CMK (cell line): ENCODE results near the gene ZBTB32.
A peak's percentile ranks its signal among the peaks of the same experiment; 100 is the strongest.

Experiments
- DNase-seq: peaks from one replicate; pipeline ENCODE4 v3.0.0-alpha.2; 2010; ENCODE audit warnings: low read depth

Gene ZBTB32

GRCh38 chr19:35695895-35696422 lies 8.4 kb upstream of the ZBTB32 start:
- DNase-seq = no peak

- no peak for DNase-seq
Measured at GRCh38 chr19:35696835-35697234, 7.5 kb upstream of the ZBTB32 start.

DNA sequence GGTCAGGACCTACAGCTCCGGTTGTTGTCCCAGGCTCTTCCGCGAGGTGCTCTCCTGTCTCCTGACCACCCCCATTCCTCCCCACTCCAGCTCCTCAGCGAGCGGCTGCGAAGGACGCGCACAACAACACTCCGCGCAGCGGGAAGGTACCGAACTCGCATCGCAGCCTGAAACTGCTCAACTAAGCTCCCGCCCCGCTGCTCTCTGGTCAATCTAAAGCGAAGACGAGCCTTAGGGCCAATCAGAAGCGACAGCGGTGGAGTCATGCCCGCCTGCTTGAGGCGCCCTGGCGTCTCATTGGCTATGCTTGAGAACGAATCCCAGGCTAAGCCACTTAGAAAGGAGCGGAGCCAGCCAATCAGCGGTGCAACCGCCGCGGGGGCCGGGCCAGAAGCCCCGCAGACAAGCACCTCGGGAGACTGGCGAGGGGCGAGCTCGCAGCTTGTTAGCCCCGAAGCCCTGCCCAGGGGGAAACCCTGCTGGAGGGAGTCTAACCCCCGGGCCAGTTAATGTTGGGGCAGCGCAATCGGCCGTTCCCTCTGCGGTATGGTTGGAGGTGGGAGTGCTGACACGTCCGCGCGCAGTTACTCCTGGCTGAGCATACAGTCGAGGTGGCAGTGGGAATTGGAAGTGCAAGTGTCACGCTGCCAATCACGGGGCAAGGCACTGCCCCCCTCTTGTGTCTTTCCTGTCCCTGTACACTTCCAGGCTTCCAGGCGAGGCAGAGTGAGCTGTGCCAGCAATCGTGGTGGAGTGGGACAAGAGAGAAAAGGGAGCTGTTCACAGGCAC lies 1.9 kb upstream of the ZBTB32 start:
- peak; percentile 93 for DNase-seq

DNA sequence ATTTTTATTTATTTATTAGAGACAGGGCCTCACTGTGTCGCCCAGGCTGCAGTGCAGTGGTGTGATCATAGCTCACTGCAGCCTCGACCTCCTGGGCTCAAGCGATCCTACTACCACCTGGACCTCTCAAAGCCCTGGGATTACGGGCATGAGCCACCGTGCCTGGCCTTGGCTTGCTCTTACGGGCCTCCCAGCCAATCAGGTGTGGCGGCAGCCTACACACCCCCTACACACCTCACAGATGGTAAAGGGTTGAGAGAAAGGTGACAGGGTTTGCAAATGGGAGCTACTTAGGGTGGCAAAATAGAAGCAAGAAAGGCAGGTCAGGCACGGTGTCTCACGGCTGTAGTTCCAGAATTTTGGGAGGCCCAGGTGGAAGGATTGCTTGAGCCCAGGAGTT lies 1.0 kb upstream of the ZBTB32 start:
- no peak for DNase-seq

- no peak for DNase-seq
Measured at GRCh38 chr19:35708391-35708790, 4.0 kb downstream of the ZBTB32 start.

- DNase-seq = no peak
Measured at GRCh38 chr19:35710784-35711723, 6.7 kb downstream of the ZBTB32 start.

DNA sequence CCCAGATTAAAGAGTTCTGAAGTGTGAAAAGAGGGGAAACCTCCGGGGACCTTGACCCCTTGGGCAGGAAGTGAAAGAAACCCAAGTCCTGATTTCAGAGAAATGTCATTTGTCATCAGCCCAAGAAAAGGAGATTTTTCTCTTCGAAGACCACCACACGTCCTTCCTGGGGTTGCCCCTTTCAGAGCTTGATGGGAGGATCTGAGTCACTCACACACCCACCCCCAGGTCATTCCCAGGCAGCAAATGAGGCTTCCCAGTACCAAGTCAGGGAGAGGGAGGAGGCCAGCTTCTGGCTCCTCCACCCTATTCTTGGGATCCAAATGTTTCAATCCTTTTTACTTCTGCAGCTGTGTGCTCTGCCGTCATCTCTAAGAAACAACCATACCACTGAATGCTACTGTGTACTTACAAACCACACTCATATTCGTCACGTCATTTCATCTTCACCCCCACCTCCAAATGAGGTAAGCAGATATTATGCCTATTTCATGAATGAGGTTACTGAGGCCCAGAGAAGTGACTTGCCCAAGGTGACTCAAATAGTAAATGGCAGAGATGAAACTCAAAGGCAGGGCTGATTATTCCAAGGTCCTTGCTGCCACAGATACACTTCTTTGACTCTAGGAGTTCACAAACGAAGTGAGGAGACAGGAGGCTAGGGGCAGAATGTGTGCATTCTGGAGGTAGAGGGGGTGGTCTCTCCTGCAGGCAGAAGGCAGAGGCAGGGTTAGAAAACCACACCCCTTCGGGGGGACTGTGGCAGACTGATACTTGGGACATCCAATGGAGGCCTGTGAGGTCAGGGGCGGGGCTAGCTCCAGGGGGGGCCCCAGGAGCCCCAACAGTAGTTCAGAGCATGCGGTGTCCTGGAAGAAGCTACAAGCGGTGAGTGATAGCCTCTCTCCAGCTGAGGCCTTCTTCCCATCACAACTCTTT lies 8.5 kb downstream of the ZBTB32 start:
- DNase-seq = no peak

GRCh38 chr19:35713506-35713850 lies 9.1 kb downstream of the ZBTB32 start:
- DNase-seq = no peak

DNA sequence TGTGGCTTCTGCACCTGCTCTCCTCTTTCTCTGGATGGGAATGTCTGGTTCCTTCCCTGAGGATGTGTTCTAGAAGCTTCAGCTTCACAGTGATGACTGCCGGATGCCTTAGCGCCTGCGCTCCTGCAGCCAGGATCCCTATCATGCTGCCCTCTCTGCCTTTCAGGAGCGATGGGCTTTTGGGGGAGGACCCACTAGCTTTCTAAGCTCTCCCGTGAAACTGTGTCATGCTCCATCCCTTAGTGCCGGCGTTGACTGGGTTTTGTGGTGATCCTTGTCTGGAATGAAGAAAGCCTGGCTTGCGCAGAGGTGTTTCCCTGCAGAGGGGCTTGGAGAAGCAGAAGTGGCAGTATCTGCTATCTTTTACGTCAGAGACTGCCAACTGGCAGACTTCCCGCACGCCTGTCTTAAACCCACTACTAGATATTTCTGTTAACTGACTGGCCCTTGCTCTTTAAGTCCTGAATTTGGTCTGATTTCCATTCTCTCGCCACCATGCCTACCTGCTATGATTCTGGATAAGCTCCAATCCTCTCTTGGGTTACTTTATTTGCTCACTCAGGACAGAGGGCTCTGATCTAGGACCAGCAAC lies 9.6 kb downstream of the ZBTB32 start:
- no peak for DNase-seq

- no peak for DNase-seq
Measured at GRCh38 chr19:35714601-35715354, 10.4 kb downstream of the ZBTB32 start.

DNA sequence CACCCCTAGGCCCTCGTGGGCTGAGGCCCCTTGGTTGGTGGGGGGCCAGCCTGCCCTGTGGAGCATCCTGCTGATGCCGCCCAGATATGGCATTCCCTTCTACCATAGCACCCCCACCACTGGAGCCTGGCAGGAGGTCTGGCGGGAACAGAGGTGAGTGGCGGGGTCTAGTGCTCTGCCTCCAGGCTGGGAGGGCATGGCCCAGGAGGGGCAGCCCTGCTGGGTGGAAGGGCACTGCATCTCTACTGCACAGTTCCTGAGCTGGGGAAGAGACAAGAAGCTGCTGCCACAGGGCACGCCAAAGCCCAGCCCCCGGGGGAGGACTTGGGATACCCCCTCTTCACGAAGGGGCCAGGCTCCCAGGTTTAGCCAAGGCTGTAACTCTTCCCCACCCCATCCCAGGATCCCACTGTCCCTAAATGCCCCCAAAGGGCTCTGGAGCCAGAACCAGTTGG lies 11.0 kb downstream of the ZBTB32 start:
- DNase-seq = no peak

DNA sequence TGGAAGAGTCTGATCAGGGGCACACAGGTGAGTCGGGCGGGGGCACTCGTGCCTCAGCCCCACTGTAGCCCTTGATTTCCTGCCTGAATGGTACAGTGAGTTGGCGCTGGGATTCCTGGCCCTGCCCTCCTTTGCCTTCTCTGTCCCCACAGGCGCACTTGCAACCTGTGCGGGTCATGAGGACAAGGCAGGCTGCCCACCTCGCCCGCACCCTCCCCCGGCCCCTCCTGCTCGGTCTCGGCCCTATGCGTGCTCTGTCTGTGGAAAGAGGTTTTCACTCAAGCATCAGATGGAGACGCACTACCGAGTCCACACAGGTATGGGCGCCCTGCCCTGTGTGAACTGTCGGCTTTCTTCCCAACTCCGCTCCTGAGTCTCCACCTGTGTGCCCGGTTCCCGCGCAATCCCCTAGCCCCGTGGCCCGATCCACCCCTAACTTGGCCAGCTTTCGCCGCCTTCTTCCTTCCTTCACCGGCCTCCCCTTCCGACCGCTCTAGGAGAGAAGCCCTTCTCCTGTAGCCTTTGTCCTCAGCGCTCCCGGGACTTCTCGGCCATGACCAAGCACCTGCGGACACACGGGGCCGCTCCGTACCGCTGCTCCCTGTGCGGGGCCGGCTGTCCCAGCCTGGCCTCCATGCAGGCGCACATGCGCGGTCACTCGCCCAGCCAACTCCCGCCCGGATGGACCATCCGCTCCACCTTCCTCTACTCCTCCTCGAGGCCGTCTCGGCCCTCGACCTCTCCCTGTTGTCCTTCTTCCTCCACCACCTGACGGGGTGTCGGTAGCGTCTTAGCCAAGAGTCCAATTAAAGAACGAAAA lies 11.8 kb downstream of the ZBTB32 start:
- DNase-seq = no peak

GRCh38 chr19:35716801-35717664 lies 12.7 kb downstream of the ZBTB32 start:
- DNase-seq = peak; percentile 87

DNA sequence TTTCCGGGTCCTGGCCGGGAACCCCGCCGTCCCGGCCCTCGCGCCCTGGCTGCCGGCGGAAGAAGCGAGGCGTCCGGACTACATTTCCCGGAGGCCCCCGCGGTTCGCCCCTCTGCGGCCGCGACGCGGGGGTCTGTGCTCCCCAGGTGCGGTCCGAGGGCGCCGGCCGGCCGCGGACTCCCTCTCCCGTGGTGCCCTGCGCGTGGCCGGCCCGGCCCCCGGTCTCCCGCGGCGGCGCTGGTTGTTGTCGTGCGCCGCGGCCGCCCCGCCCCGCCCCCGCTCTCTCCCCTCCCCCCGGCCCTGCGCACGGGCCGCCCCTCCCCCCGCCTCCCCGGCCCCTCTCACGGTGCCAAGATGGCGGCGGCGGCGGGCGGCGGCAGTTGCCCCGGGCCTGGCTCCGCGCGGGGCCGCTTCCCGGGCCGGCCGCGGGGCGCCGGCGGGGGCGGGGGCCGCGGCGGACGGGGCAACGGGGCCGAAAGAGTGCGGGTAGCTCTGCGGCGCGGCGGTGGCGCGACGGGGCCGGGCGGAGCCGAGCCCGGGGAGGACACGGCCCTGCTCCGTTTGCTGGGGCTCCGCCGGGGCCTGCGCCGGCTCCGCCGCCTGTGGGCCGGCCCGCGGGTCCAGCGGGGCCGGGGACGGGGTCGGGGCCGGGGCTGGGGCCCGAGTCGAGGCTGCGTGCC lies 13.4 kb downstream of the ZBTB32 start, which contains the start of gene KMT2B:
KMT2B (plus strand) TSS at position 339 of the 680 bp plus-strand sequence; CDS start at position 355, 16 bp downstream.
- no peak for DNase-seq

DNA sequence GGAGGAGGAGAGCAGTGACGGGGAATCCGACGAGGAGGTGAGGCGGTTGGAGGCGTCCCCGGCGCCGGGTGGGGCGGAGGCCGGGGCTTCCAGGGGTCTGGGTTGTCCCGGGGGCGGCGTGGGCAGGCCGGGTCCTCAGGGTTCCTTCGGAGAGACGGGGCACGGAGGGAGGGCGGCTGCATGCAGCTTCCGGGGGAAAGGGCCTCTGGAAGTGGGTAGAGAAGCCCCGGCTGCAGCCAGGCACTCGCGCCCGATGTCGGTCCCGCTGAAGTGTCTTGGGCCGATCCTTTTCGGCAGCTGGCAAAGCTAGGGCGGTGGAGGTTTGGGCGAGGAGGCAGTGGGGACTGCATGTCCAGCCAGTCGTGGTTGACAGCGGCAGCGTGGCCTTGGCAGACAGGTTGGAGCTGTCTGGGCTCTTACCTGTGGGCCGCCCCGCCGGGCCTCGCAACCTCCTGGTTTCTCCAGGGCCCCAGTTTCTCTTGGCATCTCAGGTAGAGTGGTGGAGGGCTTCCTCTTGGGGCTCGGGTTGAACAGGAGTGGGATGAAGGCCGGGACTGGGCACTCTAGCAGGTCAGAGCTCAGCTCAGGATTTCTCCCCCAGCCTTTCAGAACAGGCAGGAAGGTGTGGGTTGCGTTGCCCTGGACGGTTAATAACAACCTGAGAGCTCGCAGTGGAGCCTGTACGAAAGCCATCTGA lies 14.1 kb downstream of the ZBTB32 start:
- no peak for DNase-seq

GRCh38 chr19:35719402-35720162 lies 15.2 kb downstream of the ZBTB32 start:
- no peak for DNase-seq

DNA sequence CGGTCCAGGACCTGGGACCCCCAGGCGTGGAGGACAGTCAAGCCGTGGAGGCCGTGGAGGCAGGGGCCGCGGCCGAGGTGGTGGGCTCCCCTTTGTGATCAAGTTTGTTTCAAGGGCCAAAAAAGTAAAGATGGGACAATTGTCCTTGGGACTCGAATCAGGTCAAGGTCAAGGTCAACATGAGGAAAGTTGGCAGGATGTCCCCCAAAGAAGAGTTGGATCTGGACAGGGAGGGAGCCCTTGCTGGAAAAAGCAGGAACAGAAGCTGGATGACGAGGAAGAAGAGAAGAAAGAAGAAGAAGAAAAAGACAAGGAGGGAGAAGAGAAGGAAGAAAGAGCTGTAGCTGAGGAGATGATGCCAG lies 15.8 kb downstream of the ZBTB32 start:
- no peak for DNase-seq
